H1 (cell line): Measurements from ENCODE around the gene TPP2. TPM values are rescaled to one million over a fixed set of nuclear protein-coding genes. Genes with fewer than 3 reads are reported as not detected.

ENCODE experiments used
- PHF8 ChIP-seq: fragments of 200-600 bp; sonication (generic); conservative IDR thresholded peaks from 2 replicates; pipeline ENCODE4 v1.7.1; 2012; ENCODE audit warnings: low read depth, mild to moderate bottlenecking, inconsistent platforms, low read length, moderate library complexity
- polyA plus RNA-seq, 7 experiments: library from polyadenylated mRNA; depleted of rRNA in 3 of 7; stranded (reverse) in 5 of 7; unstranded in 2 of 7; fragments of >200 nt in 5 of 7; fragments of 200-250 nt in 2 of 7; gene quantifications; 1 replicate in 5 of 7; 2 replicates in 1 of 7; 4 replicates in 1 of 7; pipeline versions ENCODE4 v1.2.1 to v1.2.3, GENCODE V29; 2011 to 2013; ENCODE audit warnings: missing spikeins in 2 of 7, mixed read lengths in 2 of 7
- total RNA-seq: library from RNA; stranded (reverse); fragmentation: NEBNext Ultra II Directional; extraction: Animal tissue kit (Norgen Biotek cat#: 25700); gene quantifications from 2 replicates; pipeline ENCODE4 v1.2.1, GENCODE V29; 2021

Gene TPP2
- total and polyA plus RNA-seq, 2 of the 8 experiments (the other 6 are each of a cell fraction or from before 2014, with no cell fraction given) = 15.9 to 85.7 TPM

- no peak for TF ChIP-seq PHF8
Measured at GRCh38 chr13:102667911-102668310, 71.1 kb downstream of the TPP2 start (continued).
